Neuronal stem cell (in vitro differentiated cells): ENCODE data around the gene TAAR1.

Experiments
- DNase-seq: peaks from one replicate; pipeline ENCODE4 v3.0.0-alpha.2; 2013; ENCODE audit warnings: low spot score
- H2AFZ ChIP-seq: one replicate; pipeline ENCODE4 v1.6.1; 2013; ENCODE audit warnings: mild to moderate bottlenecking, low read length, inconsistent platforms
- H2AK5ac ChIP-seq: 2 replicates; pipeline ENCODE4 v1.6.1; 2013; ENCODE audit warnings: low read depth, mild to moderate bottlenecking, inconsistent platforms, low read length, moderate library complexity, mixed read lengths
- H2BK120ac ChIP-seq: 2 replicates; pipeline ENCODE4 v1.6.1; 2013; ENCODE audit warnings: low read depth, mild to moderate bottlenecking, inconsistent platforms, low read length, moderate library complexity, mixed read lengths
- H2BK12ac ChIP-seq: one replicate; pipeline ENCODE4 v1.6.1; 2013; ENCODE audit warnings: low read length, inconsistent platforms
- H2BK15ac ChIP-seq: 2 replicates; pipeline ENCODE4 v1.6.1; 2013; ENCODE audit warnings: mild to moderate bottlenecking, low read length, inconsistent platforms, mixed read lengths
- H2BK5ac ChIP-seq: one replicate; pipeline ENCODE4 v1.6.1; 2013; ENCODE audit warnings: inconsistent platforms, mild to moderate bottlenecking, low read length, moderate library complexity
- H3K14ac ChIP-seq: one replicate; pipeline ENCODE4 v1.6.1; 2013; ENCODE audit warnings: low read length, inconsistent platforms
- H3K18ac ChIP-seq: 2 replicates; pipeline ENCODE4 v1.6.1; 2013; ENCODE audit warnings: low read length, inconsistent platforms
- H3K23ac ChIP-seq: 2 replicates; pipeline ENCODE4 v1.6.1; 2013; ENCODE audit warnings: low read depth, mild to moderate bottlenecking, mixed read lengths, low read length, inconsistent platforms; ENCODE audit not compliant: poor library complexity
- H3K27ac ChIP-seq: replicated peaks from 3 replicates; pipeline ENCODE4 v1.5.1; 2013; ENCODE audit warnings: low read length, inconsistent platforms
- H3K27me3 ChIP-seq, 3 experiments: 2 replicates each; pipeline ENCODE4 v1.6.1; 2013; ENCODE audit warnings: low read length in 3 of 3, mild to moderate bottlenecking in 2 of 3, inconsistent platforms in 1 of 3, low read depth in 1 of 3, mixed read lengths in 1 of 3, moderate library complexity in 1 of 3; ENCODE audit not compliant: control insufficient read depth in 3 of 3, insufficient read depth in 3 of 3
- H3K36me3 ChIP-seq, 2 donors: replicated peaks in 1 of 2; 2 replicates each; pipeline ENCODE4 v1.6.1; 2013; ENCODE audit warnings: low read length in 2 of 2; ENCODE audit not compliant: control insufficient read depth in 2 of 2, insufficient read depth in 2 of 2
- H3K4ac ChIP-seq: 2 replicates; pipeline ENCODE4 v1.6.1; 2013; ENCODE audit warnings: inconsistent platforms, mild to moderate bottlenecking, low read length, moderate library complexity
- H3K4me1 ChIP-seq, 2 donors: 1 replicate in 1 of 2; 2 replicates in 1 of 2; pipeline ENCODE4 v1.6.1; 2013; ENCODE audit warnings: low read length in 2 of 2, low read depth in 1 of 2; ENCODE audit not compliant: control insufficient read depth in 2 of 2, insufficient read depth in 1 of 2
- H3K4me2 ChIP-seq: one replicate; pipeline ENCODE4 v1.6.1; 2013; ENCODE audit warnings: mild to moderate bottlenecking, low read length, inconsistent platforms; ENCODE audit not compliant: insufficient read depth, poor library complexity, severe bottlenecking
- H3K4me3 ChIP-seq, 2 donors: 2 replicates each; pipeline ENCODE4 v1.5.1; 2013; ENCODE audit warnings: low read length in 2 of 2, mild to moderate bottlenecking in 2 of 2, inconsistent platforms in 1 of 2, moderate library complexity in 1 of 2
- H3K79me1 ChIP-seq: one replicate; pipeline ENCODE4 v1.6.1; 2013; ENCODE audit warnings: low read depth, mild to moderate bottlenecking, inconsistent platforms, low read length, moderate library complexity
- H3K9ac ChIP-seq: one replicate; pipeline ENCODE4 v1.6.1; 2013; ENCODE audit warnings: mild to moderate bottlenecking, low read depth, low read length, inconsistent platforms; ENCODE audit not compliant: poor library complexity
- H3K9me3 ChIP-seq, 2 donors: replicated peaks in 1 of 2; 2 replicates each; pipeline versions ENCODE3 to v1.6.1; 2013; ENCODE audit warnings: low read length in 2 of 2, mild to moderate bottlenecking in 2 of 2, inconsistent platforms in 1 of 2, low read depth in 1 of 2, mixed read lengths in 1 of 2, moderate library complexity in 1 of 2; ENCODE audit not compliant: control insufficient read depth in 2 of 2, insufficient read depth in 1 of 2
- H4K8ac ChIP-seq: one replicate; pipeline ENCODE4 v1.6.1; 2013; ENCODE audit warnings: low read depth, mild to moderate bottlenecking, inconsistent platforms, low read length, moderate library complexity
- H4K91ac ChIP-seq: one replicate; pipeline ENCODE4 v1.6.1; 2013; ENCODE audit warnings: low read length, low read depth, mild to moderate bottlenecking, inconsistent platforms; ENCODE audit not compliant: poor library complexity
- WGBS, 2 donors: extraction: QIAGEN DNeasy Blood & Tissue Kit; methylation state at CpG; one replicate each; pipeline ENCODE4 v1.1.7; 2013; ENCODE audit warnings: missing lambda C conversion rate in 2 of 2, mixed read lengths in 1 of 2; ENCODE audit not compliant: insufficient read length in 2 of 2, insufficient replicate concordance in 1 of 2; ENCODE audit errors: extremely low coverage in 2 of 2; 5-methylcytosine and 5-hydroxymethylcytosine counted together

Gene TAAR1

DNA sequence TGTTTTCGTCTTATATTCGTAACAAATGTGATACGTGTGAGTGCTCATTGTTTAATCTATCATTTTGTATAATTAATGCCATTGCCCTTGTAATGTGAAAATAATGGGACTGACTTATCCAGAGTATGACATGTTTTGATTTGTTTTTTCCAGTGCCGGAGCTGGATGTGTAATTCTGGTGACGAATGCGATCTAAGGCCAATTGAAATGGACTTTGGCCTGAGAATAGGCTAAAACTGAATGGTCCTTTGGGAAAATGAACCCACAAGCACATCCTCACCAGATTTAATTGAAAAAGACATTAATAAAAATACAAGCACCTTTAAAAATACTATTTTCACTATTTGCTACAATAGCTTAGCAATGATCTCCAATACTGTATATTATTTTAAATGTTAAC lies 62.8 kb downstream of the TAAR1 start:
- Histone ChIP-seq H3K4ac (no peak overlapping the region), H3K4me2 (no peak overlapping the region), H3K79me1 (no peaks in the 10 kb centered on the region), H2AFZ (no peak overlapping the region), H4K91ac (no peak overlapping the region), H3K9ac (no peak overlapping the region), H3K27ac (no peak overlapping the region), H2BK12ac (no peak overlapping the region), H3K23ac (no peak overlapping the region), H3K9me3 (no peaks in the 10 kb centered on the region), H3K27me3 (no peaks in the 10 kb centered on the region), H3K14ac (no peak overlapping the region), H4K8ac (no peak overlapping the region), H2AK5ac (no peak overlapping the region), H2BK120ac (no peak overlapping the region), H3K4me3 (no peak overlapping the region), H3K18ac (no peak overlapping the region), H3K36me3 (no peaks in the 10 kb centered on the region), H3K4me1 (no peaks in the 10 kb centered on the region), H2BK15ac (no peak overlapping the region), H2BK5ac (no peak overlapping the region)
- no peak for DNase-seq
- WGBS, 2 donors, result no CpG with 5 or more reads among the region's 6 CpGs
